KOPT-K1 (cell line): Measurements from ENCODE around the gene SLC9A4.

Experiments
- H3K27ac ChIP-seq: fragments of 200-600 bp; sonication (generic); 2 replicates; pipeline ENCODE4 v1.5.1; 2016; ENCODE audit warnings: antibody characterized with exemption, mild to moderate bottlenecking, low read depth, low read length; ENCODE audit not compliant: poor library complexity, severe bottlenecking
- H3K36me3 ChIP-seq: fragments of 200-600 bp; sonication (generic); 2 replicates; pipeline ENCODE4 v1.5.1; 2017; ENCODE audit warnings: antibody characterized with exemption, mild to moderate bottlenecking, low read length, moderate library complexity; ENCODE audit not compliant: insufficient read depth
- H3K9me3 ChIP-seq: fragments of 200-600 bp; sonication (generic); 2 replicates; pipeline ENCODE4 v1.5.1; 2017; ENCODE audit warnings: antibody characterized with exemption, low read length, mild to moderate bottlenecking; ENCODE audit not compliant: insufficient read depth, poor library complexity, severe bottlenecking

The SLC9A4 gene

DNA sequence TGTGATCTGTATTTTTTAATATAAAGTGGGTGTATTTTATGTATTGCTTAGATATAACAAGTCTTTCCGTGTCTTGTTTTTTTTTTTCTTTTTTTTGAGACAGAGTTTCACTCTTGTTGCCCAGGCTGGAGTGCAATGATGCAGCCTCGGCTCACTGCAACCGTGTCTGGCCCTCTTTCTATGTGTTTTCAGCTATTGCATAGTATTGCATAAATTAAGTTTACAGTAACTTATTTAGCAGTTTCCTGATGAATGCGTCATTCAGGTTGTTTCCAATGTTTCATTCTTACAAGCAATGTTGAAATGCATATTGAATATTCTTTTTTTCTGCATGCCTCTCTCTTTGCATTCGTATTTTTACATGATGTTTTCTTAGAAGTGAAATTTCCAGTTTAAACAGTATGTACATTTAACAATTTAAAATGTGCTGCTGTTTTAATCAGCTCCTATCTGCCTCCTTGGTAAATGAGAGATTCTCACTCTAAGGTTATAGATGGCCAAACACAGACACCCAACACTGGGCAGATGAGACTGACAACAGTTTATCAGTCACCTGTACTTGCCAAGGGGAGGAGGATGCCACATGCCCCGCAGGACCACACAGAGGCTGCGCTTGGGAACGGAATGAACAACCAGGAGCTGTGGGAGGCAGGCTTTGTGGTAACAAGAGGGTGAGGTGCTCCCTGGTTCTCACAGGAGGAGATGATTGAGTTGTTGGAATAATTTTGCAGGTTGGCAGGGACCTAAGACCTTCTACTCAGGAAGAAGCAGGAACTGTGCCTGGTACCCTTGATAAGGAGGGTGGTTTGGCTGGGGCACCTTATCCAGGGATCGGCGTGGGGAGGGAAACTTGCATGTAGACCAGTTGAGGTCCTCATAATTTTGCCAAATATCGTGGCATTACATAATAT is 7.5 kb downstream of the SLC9A4 start:
- H3K36me3 ChIP-seq, result no peaks in the 10 kb centered on the region
- H3K27ac ChIP-seq, result no peak overlapping the region
- H3K9me3 ChIP-seq, result no peaks in the 10 kb centered on the region

DNA sequence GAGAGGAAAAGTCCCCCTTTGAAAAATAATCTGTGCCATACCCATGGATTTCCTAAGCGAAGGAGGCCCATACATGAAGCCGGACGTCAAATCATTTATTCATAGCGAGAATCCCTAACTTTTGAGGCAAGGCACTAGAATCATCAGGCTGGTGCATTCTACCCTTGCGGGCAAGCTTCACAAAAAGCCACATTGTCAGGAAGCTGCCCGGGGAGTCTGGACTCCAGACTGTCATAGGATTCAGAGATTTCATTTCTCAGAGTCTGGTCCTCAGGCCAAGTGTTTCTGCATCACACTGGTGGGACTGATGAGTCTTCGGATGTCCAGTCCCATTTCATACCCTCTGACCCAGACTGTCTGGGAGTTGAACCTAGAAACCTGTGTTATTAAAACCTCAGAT is 8.9 kb downstream of the SLC9A4 start:
- Histone ChIP-seq H3K36me3 (no peaks in the 10 kb centered on the region), H3K27ac (no peak overlapping the region), H3K9me3 (no peaks in the 10 kb centered on the region)

DNA sequence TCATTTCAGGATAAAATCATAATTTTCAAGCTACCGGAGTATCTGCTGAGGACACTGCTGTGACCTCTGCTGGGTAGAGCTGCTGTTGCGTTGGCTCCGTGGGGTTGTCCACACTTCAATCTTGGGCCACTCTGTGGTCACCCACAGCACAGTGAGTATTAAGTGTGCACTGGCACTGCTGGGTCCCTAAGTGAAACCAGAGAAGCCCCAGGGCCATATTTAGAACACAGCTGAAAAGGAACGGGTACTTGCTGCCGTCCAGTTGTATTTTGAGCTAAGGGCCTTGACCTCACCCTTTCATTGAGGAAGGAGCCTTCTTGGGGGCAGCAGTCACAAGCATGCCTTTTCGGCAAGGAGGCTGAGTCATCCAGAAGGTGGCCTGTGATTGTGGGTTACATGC is 10.1 kb downstream of the SLC9A4 start:
- H3K9me3 ChIP-seq, result no peaks in the 10 kb centered on the region
- H3K36me3 ChIP-seq, result no peaks in the 10 kb centered on the region
- H3K27ac ChIP-seq, result no peak overlapping the region

DNA sequence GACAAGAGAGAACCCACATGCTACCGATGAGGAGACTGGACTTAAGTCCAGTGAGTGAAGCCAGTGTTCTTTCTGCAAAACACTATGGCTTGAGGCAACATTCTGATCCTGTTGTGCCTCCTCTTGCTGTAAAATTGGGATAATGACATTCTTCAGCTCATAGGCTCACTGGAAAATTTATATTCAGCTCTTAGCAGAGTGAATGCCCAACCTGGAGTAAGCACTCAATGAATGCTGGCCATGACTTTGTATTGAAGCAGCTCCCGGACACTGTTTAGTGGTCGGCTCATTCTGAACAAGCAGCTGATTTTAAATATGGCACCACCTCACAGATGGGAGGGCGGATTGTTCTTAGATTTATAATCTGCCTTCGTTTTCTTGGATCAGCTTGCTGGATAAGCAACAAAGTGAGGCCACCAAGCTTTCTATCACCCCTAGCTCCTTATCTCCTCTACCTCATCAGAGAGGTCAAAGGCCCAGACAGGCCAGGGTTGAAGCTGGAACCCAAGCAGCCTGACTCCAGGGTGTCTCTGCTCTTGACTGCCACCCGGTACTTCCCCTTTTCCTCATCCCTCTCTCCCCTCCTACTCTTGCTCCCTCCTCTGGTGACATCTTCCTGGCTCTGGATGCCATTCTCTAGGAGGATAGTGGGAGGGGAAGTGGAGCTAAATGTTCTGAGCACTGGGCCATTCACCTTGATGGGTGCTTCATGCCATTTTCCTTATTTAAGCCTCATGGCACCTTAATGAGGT is 11.5 kb downstream of the SLC9A4 start:
- Histone ChIP-seq H3K9me3 (no peaks in the 10 kb centered on the region), H3K36me3 (no peaks in the 10 kb centered on the region), H3K27ac (no peak overlapping the region)

DNA sequence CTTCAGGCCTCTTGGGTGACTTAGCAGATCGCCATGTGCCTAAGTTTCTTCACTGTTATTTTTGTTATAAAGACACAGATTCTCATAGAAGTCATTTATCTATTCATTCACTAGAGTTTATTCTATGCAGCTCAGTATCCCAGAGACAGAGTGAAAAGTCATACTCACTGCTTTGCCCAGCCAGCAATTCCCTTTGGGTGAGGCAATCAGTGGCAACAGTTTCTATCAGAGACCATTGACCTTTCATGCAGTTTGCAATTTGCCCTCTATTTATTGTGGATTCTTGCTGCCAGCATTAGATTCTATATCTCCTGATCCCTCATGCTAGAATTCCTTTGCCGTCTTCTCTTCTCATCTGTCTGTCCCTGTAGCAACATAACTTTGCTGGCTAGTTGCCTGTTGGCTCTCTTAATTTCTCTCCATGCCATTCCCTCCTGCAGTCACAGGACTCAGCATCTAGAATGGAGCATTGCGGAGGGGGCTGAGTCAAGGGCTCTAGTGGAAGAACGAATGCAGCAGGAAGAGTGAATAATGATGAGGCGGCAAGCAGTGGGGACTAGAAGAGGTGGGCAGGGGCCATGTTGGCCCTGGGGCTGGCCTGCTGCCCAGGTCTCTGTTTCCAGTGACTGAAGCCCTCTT is 12.2 kb downstream of the SLC9A4 start:
- no peaks in the 10 kb centered on the region for H3K9me3 ChIP-seq
- H3K27ac ChIP-seq, result no peak overlapping the region
- no peaks in the 10 kb centered on the region for H3K36me3 ChIP-seq

DNA sequence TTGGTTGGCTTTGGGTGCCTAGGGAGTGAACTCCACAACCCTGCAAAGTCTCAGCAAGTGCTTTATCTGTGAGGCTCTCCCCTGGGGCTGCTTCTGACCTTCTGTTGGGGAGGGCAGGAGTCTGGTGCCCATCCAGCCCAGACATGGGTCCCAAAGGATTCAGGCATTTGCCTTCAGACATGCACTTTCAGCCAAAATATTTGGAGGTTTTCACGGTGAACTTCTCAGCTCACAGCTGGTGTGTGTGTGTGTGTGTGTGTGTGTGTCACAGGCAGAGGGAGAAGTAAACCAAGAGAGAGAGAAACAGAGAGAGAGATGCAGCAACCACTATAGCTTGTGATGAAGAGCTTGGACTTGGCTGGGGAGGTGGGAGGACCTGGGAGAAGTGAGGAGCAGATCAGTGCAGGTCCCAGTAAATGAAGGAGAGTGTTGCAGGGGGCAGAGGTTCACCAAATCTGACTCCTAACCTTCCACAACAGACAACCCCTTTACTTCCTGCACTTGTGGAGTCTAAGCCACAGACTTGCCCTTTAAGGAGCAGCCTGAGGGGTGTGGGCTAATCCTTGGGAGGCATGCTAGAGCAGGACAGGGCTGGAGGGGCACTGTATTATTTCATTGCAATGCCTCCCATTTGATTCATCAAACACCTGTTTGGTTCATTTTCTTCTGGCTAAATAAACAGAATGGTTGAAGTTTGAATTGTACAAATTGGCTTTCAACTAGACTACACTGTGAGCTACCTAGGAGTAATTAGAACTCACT is 14.1 kb downstream of the SLC9A4 start:
- Histone ChIP-seq H3K36me3 (no peaks in the 10 kb centered on the region), H3K27ac (no peak overlapping the region), H3K9me3 (no peaks in the 10 kb centered on the region)

DNA sequence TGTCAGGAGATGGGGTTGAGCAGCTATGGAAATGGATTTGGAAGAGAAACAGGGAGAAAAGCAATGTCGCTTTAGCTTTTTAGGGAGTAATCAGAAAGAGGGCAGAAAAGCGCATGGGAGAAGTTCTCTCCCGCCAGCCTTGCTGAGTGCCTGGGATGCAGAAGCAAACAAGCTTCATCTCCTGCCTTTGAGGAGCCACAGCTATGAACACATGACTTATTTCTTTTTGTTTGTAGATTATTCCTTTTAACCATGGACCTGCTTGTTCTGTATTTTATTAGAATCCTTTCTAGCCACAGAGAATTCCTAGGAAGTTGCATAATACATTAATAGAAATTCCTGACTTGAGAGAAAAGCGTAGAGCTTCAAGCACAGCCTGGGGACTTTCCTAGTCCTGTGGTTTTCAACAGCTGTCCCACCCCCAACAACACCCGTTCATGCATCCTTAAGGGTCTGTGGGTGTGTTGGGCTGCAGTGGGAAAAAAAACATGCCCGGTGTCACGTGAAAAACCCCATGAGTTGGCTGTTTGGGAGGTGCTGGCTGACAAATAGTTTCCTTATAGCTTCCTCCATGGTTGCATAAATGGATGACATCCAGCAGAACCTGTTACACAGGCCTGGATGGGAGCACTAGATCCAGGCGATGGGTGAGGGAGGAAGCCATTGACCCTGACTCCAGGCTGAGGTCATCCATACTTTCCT is 14.9 kb downstream of the SLC9A4 start:
- Histone ChIP-seq H3K36me3 (no peaks in the 10 kb centered on the region), H3K27ac (no peak overlapping the region), H3K9me3 (no peaks in the 10 kb centered on the region)

DNA sequence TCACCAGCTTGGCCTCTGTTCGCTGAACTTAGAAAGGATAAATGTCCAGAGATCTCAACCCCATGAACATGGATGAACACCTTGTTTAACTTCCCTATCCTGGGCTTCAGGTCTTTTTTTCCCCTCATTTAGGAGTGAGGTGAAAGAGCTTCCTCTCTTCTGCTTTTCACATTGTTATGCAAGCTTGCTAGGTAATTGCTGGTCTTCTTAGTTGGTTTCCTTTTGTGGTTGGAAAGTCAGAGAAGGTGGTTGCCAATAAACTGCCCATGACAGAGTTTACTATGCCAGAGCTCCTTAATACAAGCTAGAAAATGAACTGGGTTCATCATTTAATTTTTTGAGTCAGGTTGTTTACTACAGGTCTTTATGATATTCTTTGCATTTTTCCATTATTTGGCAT is 16.6 kb downstream of the SLC9A4 start:
- Histone ChIP-seq H3K9me3 (peaks cover 7% of the 10 kb centered on the region), H3K27ac (no peak overlapping the region), H3K36me3 (no peaks in the 10 kb centered on the region)

DNA sequence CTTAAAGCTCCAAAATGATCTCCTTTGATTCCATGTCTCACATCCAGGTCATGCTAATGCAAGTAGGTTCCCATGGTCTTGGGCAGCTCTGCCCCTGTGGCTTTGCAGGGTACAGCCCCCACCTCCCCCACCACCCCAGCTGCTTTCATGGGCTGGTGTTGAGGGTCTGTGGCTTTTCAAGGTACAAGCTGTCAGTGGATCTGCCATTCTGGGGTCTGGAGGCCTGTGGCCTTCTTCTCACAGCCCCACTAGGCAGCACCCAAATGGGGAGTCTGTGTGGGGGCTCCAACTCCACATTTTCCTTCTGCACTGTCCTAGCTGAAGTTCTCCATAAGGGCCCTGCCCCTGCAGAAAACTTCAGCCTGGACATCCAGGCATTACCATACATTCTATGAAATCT is 19.0 kb downstream of the SLC9A4 start:
- no peaks in the 10 kb centered on the region for H3K36me3 ChIP-seq
- H3K9me3 ChIP-seq, result peaks cover 7% of the 10 kb centered on the region
- no peak overlapping the region for H3K27ac ChIP-seq

DNA sequence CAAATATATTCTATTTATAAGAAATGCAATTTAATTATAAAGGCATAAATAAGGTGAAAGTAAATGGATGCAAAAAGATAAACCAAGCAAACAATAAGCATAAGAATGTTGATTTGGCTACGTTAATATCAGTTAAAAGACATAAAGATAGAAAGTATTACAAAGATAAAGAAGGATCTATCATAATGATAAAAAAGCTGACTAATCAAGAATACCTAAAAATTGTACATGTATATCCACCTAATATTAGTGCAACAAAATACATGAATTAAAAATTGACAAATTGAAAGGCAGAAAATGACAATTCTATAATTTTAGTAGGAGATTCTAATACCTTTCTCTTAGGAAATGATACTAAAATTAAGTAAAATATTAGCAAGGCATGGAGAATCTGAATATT is 21.5 kb downstream of the SLC9A4 start:
- peaks cover 7% of the 10 kb centered on the region for H3K9me3 ChIP-seq
- H3K36me3 ChIP-seq, result no peaks in the 10 kb centered on the region
- no peak overlapping the region for H3K27ac ChIP-seq

DNA sequence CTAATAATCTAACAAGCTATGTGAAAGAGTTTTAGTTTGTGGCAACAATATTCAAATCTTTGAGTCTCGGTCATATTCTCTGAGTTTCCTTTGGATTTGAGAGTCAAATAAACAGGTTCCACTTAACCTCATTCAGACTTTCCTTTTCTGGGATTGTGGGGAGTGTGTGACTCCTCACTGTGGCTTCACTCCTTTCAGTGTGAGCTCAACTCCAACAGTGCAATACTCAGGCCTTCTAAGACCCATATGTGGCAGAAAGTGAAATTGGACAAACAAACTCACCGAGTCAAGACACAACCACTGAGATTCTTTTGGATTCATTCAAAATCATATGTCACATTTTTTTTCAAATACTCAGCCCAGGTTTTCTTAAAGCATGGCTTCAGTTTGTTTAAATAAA is 25.4 kb downstream of the SLC9A4 start:
- Histone ChIP-seq H3K9me3 (peaks cover 5% of the 10 kb centered on the region), H3K27ac (no peak overlapping the region), H3K36me3 (no peaks in the 10 kb centered on the region)

DNA sequence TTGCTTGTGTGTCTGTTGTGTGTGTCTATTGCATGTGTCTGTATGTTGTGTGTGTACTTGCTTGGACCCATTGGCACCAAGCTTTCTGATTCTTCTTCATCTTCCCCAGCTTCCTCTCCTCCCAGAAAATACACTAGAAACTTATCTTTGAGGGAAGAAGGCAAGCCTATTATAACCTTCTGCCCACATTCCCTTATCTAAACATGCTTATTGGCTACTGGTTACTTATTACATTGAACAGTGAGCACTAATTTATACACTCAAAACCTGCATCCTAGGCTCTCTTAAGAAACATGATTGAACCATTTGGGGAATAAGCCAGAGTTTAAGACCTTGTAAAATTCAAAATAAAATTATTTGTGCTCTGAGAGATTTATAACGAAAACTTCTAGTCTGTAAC is 26.5 kb downstream of the SLC9A4 start:
- Histone ChIP-seq H3K9me3 (no peaks in the 10 kb centered on the region), H3K27ac (no peak overlapping the region), H3K36me3 (no peaks in the 10 kb centered on the region)

DNA sequence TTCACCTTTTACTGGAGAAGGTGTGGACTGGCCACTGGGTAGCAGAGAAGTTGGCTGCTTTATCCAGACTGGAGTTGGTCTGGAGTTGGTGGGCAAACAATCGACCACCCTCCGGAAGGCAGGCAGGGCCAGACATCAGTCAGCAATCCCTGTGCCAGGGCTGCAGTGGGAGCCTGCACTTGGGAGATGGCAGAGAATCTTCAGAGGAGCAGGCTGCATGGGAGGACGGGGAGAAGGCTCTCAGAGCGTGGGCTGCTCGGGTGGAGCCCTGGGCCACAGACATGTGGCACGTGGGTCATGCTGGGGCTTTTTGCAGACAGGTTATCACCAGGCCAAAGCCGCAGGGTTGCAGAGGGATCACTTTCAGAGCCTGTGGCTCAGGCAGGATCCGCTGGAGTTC is 29.6 kb downstream of the SLC9A4 start:
- no peaks in the 10 kb centered on the region for H3K9me3 ChIP-seq
- H3K27ac ChIP-seq, result no peak overlapping the region
- no peaks in the 10 kb centered on the region for H3K36me3 ChIP-seq

DNA sequence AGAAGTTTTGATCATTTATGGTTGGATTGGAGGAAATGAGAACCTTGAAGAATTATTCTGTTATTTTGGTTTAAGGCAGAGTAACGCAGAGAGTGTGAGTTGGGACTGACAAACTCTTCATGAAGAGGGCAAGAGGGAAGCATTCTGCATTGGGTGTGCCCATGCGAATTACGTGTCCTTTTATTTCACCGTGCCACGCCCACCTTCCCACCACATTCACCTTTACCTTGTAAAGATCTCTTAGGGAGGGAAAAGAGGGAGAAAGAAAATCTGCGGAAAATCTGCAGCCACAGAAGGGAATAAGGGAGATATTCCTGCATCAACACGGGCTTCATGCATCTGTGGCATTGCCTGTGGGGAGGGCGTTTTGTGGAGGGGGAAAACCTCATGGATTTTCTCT is 31.8 kb downstream of the SLC9A4 start:
- H3K36me3 ChIP-seq, result no peaks in the 10 kb centered on the region
- H3K27ac ChIP-seq, result no peak overlapping the region
- peaks cover 4% of the 10 kb centered on the region for H3K9me3 ChIP-seq
